ENCODE measurements around the gene CELSR1.

The CELSR1 gene

GRCh38 chr22:46461566-46462180 is 75.7 kb downstream of the CELSR1 start:
- TF ChIP-seq ZNF70 (CRISPR knock-in tag; IDR thresholded peaks at IDR 0.05) = no peak
- no peak for TF ChIP-seq ARNTL (CRISPR knock-in tag; IDR thresholded peaks at IDR 0.05; ENCODE audit: borderline replicate concordance, low read depth)
- no peak for TF ChIP-seq TCF4 (CRISPR knock-in tag; IDR thresholded peaks at IDR 0.05; ENCODE audit: borderline replicate concordance)
- TF ChIP-seq ZNF8 (CRISPR knock-in tag; IDR thresholded peaks at IDR 0.05) = no peak
- no peak for TF ChIP-seq ZFP3 (CRISPR knock-in tag; IDR thresholded peaks at IDR 0.05)
- no peak for TF ChIP-seq TSHZ2 (CRISPR knock-in tag; IDR thresholded peaks at IDR 0.05)
- no peak for TF ChIP-seq ZNF565 (CRISPR knock-in tag; conservative IDR thresholded peaks at IDR 0.05; ENCODE audit: low read depth)
- TF ChIP-seq TOX (CRISPR knock-in tag; IDR thresholded peaks at IDR 0.05; ENCODE audit: borderline replicate concordance) = no peak
- no peak for TF ChIP-seq OSR1 (CRISPR knock-in tag; IDR thresholded peaks at IDR 0.05)
- TF ChIP-seq, protein P1, sequence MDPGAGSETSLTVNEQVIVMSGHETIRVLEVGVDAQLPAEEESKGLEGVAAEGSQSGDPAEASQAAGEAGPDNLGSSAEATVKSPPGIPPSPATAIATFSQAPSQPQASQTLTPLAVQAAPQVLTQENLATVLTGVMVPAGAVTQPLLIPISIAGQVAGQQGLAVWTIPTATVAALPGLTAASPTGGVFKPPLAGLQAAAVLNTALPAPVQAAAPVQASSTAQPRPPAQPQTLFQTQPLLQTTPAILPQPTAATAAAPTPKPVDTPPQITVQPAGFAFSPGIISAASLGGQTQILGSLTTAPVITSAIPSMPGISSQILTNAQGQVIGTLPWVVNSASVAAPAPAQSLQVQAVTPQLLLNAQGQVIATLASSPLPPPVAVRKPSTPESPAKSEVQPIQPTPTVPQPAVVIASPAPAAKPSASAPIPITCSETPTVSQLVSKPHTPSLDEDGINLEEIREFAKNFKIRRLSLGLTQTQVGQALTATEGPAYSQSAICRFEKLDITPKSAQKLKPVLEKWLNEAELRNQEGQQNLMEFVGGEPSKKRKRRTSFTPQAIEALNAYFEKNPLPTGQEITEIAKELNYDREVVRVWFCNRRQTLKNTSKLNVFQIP (CRISPR knock-in tag; IDR thresholded peaks at IDR 0.05; ENCODE audit: borderline replicate concordance, low read depth) = no peak
- no peak for TF ChIP-seq BACH2 (CRISPR knock-in tag; IDR thresholded peaks at IDR 0.05; ENCODE audit: borderline replicate concordance)
- TF ChIP-seq CSDC2 (CRISPR knock-in tag; IDR thresholded peaks at IDR 0.05) = no peak
- TF ChIP-seq, protein P2, sequence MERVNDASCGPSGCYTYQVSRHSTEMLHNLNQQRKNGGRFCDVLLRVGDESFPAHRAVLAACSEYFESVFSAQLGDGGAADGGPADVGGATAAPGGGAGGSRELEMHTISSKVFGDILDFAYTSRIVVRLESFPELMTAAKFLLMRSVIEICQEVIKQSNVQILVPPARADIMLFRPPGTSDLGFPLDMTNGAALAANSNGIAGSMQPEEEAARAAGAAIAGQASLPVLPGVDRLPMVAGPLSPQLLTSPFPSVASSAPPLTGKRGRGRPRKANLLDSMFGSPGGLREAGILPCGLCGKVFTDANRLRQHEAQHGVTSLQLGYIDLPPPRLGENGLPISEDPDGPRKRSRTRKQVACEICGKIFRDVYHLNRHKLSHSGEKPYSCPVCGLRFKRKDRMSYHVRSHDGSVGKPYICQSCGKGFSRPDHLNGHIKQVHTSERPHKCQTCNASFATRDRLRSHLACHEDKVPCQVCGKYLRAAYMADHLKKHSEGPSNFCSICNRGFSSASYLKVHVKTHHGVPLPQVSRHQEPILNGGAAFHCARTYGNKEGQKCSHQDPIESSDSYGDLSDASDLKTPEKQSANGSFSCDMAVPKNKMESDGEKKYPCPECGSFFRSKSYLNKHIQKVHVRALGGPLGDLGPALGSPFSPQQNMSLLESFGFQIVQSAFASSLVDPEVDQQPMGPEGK (CRISPR knock-in tag; IDR thresholded peaks at IDR 0.05; ENCODE audit: borderline replicate concordance) = no peak
- TF ChIP-seq CREB5 (CRISPR knock-in tag; IDR thresholded peaks at IDR 0.05; ENCODE audit: low read depth) = no peak
- TF ChIP-seq, protein P3, sequence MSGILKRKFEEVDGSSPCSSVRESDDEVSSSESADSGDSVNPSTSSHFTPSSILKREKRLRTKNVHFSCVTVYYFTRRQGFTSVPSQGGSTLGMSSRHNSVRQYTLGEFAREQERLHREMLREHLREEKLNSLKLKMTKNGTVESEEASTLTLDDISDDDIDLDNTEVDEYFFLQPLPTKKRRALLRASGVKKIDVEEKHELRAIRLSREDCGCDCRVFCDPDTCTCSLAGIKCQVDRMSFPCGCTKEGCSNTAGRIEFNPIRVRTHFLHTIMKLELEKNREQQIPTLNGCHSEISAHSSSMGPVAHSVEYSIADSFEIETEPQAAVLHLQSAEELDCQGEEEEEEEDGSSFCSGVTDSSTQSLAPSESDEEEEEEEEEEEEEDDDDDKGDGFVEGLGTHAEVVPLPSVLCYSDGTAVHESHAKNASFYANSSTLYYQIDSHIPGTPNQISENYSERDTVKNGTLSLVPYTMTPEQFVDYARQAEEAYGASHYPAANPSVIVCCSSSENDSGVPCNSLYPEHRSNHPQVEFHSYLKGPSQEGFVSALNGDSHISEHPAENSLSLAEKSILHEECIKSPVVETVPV (CRISPR knock-in tag; IDR thresholded peaks at IDR 0.05) = no peak
- TF ChIP-seq GLIS3 (CRISPR knock-in tag; IDR thresholded peaks at IDR 0.05) = no peak
- no peak for TF ChIP-seq ESRRG (CRISPR knock-in tag; IDR thresholded peaks at IDR 0.05)
- ATAC-seq = no peak

DNA sequence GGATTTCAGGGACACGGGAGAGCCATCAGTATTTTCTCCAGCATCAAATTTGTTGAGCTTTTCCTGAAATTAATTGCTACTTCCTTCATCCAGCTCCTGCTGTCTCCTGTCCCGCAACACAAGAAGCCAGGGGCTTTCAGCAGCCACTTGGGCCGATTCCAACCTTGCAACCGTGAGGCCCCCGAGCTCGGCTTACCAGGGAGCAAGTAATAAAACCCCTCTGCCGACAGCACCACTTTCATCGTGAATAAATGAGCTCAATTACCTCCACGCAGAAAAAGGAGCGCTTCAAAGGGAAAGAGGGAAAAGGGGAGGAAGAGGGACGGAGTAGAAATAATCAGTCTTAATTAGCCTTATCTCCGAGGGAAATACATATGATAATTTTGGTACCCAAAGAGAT is 76.6 kb downstream of the CELSR1 start:
- TF ChIP-seq TCF4 (CRISPR knock-in tag; IDR thresholded peaks at IDR 0.05; ENCODE audit: borderline replicate concordance) (no peak), ZNF565 (CRISPR knock-in tag; conservative IDR thresholded peaks at IDR 0.05; ENCODE audit: low read depth) (no peak), GLIS3 (CRISPR knock-in tag; IDR thresholded peaks at IDR 0.05) (no peak), RARB (CRISPR knock-in tag; IDR thresholded peaks at IDR 0.05) (no peak), ZC3H10 (CRISPR knock-in tag; IDR thresholded peaks at IDR 0.05) (no peak), ESRRG (CRISPR knock-in tag; IDR thresholded peaks at IDR 0.05) (no peak), ZNF70 (CRISPR knock-in tag; IDR thresholded peaks at IDR 0.05) (no peak), BACH2 (CRISPR knock-in tag; IDR thresholded peaks at IDR 0.05; ENCODE audit: borderline replicate concordance) (no peak), ARNTL (CRISPR knock-in tag; IDR thresholded peaks at IDR 0.05; ENCODE audit: borderline replicate concordance, low read depth) (no peak), TSHZ2 (CRISPR knock-in tag; IDR thresholded peaks at IDR 0.05) (no peak), ZFP3 (CRISPR knock-in tag; IDR thresholded peaks at IDR 0.05) (no peak), CSDC2 (CRISPR knock-in tag; IDR thresholded peaks at IDR 0.05) (no peak), ZNF8 (CRISPR knock-in tag; IDR thresholded peaks at IDR 0.05) (no peak)
- TF ChIP-seq, protein P2 (CRISPR knock-in tag; IDR thresholded peaks at IDR 0.05; ENCODE audit: borderline replicate concordance) = no peak
- TF ChIP-seq, protein P1 (CRISPR knock-in tag; IDR thresholded peaks at IDR 0.05; ENCODE audit: borderline replicate concordance, low read depth) = no peak
- no peak for ATAC-seq
